GM21529 (cell line): ENCODE data around the gene GAPT.
"Not testable (repeated sequence)": the region's sequence is repeated elsewhere in the genome, so short reads cannot be mapped to it uniquely, and the experiment has no call there.

Source experiments
- ATAC-seq: cut with Tn5 transposase; IDR thresholded peaks from one replicate; pipeline ENCODE4 v1.9.1; 2021; ENCODE audit not compliant: unreplicated experiment

GAPT gene

DNA sequence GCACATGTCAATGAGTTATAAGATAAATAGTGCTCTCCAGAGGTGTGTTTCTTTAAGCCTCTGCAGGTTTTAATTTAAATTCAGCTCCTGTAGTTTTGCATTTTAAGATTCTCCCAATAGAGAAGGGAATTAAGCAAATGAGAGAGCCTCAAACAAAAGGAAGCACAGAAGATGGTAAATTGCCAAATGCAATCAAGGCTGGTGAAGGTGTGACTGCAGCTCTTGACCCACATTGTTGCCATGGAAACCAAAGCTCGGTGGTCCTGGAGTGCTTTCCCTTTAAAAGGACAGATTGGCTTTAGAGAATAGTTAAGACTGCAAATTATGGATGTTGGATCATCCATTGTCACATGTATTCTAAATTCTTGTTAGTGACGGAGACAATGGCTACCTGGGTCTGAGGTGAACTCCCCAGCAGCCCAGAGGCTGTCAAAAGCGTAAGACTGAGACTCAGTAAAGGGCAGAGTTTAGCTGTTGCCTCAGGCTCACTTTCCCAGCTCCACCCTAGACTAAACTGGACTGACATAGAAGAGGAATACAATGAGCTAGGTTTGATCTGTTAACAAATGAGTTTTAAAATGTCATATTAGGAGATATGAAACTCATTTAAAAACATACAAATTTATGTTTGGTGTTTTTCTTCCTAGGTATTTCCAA lies 12.3 kb downstream of the GAPT start:
- ATAC-seq, result no peak

DNA sequence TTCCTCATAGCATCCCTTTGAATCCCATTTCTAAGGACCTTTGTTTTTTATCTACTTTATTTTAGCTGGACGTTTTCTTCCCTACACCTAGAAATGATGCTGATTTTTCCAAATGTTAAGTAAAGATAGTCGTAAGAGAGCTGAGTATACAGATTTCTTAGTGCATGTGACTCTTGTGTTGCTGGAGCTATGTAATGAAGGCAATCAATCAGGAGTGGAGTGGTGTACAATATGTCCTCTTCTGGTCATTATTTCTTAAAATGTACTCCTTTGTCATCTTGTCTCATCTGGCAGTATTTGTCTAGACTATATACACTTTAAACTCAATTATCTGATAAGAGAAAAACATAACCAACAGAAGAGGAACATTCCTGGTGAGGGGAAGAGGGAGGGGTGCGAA lies 13.5 kb downstream of the GAPT start:
- no peak for ATAC-seq

DNA sequence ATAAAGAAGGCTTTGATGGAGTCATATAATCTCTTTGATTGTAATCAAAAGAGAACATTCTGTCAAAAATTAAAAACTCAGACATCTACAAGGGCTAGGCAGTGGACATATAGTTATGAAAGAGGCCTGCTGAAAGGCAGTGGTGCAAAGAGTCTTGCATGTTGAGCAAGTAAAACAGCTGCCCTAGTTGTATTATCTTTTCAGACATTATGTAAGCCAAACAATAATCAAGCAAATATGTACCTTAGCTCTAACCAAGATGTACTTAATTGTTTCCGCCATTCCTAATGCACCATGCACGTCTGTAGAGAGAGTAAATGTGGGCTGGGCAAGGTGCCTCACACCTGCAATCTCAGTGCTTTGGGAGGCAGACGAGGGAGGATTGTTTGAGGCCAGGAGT lies 14.3 kb downstream of the GAPT start:
- no peak for ATAC-seq

DNA sequence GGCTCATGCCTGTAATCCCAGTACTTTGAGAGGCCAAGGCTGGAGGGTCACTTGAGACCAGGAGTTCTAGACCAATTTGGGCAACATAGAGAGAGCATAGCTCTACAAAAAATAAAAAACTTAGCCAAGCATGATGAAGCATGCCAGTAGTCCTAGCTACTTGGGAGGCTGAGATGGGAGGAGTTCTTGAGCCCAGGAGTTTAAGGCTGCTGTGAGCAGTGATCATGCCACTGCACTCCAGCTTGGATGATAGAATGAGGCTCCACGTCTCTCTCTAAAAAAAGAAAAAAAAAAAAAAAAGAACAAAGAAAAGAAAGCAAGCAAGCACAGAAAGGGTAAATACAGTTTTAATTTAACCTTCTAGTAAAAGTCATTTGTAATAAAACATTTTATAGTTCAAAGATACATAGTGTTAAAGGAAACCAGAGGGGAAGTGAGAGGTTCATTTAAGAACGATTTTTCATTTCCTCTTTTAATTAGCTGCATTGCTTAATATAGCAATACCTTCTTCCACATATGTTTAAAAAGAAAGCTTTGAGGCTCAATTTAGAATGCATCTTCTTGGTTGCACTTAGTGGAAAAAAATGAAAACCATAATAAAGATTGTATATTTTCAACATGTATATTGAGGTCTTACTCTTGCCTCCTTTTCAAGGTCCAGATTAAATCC lies 14.9 kb downstream of the GAPT start:
- peak; percentile 84 for ATAC-seq

DNA sequence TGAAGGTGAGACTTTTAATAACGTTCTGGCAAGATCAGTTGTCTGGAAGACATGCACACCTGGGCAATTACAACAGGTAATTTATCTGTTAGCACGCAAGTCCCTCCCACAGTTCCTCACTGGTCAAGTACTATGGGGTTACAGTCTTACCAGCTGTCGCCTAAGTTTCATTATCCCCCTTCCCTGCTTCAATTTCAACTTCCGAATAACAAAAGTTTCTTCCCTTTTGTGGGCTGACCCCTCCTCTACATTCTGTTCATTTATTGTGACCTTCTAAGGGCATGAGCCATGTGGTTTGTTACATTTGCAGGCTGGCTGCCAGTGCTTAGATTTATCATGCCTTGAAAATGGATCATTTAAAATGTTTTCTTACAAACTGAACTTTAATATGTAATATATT lies 16.5 kb downstream of the GAPT start:
- ATAC-seq, result no peak

DNA sequence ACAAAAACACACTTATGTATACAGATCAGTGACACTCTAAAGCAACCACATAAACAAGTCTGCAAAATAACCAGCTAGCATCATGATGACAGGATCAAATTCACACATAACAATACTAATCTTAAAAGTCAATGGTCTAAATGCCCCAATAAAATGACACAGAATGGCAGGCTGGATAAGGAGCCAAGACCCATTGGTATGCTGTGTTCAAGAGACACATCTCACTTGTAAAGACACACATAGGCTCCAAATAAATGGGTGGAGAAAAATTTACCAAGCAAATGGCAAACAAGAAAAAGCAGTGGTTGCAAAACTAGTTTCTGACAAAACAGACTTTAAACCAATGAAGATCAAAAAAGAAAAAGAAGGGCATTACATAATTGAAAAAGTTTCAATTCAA lies 26.0 kb downstream of the GAPT start:
- no peak for ATAC-seq

DNA sequence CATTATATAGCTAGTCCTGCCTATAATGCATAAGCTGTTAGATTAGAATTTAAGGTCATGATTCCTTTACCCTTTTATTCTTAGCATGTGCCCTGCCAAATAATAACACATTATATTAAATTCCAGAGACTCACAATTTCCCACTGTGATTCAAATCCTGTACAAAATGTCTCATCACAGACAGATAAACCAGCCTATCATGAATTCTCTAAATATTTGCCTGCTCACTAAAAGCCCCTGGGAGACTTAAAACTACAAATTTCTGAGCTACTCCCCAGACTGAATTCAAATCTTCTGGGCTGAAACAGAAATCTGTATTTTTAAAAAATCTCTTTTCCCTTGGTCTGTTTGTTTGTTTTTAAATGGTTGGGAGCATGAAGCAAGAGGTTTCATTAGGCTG lies 32.7 kb downstream of the GAPT start:
- ATAC-seq, result no peak

DNA sequence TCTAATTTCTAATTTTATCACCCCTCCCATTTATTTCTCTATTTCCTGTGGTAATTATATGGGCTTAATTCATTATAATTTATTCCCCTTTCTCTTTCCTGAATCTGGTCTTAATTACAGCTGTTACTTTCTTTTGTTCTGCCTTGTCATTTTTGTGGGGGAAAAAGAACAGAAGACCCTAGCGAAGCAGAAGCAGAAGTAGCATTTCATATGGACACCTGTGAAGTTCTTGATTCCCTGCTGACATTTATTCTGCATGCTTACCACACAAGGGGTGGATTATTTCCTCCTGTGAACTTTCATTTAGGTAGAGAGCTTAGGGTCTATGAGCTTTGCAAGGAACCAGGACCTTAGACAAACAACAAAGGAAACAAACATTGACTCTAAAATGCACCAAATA lies 33.3 kb downstream of the GAPT start:
- no peak for ATAC-seq

DNA sequence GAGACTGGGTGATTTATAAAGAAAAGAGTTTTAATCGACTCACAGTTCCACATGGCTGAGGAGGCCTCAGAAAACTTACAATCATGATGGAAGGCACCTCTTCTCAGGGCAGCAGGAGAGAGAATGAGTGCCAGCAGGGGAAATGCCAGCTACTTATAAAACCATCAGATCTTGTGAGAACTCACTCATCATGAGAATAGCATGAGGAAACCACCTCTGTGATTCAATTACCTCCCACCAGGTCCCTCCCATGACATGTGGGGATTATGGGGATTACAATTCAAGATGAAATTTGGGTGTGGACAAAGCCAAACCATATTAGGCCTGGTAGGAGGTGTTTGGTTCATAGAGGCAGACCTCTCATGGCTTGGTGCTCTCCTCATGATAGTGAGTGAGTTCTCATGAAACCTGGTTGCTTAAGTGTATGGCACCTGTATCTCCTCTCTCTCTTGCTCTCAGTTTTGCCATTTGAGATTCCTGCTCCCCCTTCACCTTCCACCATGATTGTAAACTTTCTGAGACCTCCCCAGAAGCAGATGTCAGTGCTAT lies 39.8 kb downstream of the GAPT start:
- ATAC-seq, result no peak

DNA sequence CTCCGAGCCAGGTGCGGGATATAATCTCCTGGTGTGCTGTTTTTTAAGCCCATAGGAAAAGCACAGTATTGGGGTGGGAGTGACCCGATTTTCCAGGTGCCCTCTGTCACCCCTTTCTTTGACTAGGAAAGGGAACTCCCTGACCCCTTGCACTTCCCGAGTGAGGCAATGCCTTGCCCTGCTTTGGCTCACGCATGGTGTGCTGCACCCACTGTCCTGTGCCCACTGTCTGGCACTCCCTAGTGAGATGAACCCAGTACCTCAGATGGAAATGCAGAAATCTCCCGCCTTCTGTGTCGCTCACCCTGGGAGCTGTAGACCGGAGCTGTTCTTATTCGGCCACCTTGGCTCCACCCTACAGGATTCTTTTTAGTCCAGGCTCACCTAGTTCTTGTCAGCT lies 50.7 kb downstream of the GAPT start:
- ATAC-seq, result not testable (repeated sequence)

DNA sequence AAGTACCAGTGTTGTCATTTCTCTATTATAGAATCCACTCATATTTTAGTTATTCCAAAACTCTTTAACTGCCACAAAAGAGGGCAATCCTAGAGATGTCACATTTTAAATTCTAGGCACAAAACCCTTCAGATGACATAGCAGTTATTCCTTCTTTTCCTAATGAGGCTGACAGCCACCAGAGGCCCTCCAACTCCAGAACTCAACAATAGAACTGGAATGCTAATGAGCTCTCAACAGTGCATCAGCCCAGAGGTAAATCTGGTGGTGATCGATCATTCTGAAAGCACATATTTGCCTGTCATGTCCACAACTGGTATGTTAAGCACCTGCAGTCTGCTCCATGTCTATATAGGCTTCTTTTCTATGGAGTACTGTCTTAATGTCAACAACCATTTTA lies 51.5 kb downstream of the GAPT start:
- ATAC-seq, result no peak

DNA sequence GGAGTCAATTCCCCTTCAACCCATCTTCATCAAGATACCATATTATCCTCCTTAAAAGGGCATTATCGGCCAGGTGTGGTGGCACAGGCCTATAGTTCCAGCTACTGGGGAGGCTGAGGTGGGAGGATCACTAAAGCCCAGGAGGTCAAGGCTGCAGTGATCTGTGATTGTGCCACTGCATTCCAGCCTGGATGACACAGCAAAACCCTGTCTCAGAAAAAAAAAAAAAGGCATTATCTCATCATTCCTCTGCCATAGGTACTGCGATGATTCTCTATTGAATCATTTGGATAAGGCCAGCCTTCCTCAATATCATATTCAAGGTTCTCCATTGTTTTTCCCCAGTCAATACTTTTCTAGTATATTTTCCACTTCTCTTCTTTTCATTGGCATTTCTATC lies 52.5 kb downstream of the GAPT start:
- ATAC-seq, result no peak

DNA sequence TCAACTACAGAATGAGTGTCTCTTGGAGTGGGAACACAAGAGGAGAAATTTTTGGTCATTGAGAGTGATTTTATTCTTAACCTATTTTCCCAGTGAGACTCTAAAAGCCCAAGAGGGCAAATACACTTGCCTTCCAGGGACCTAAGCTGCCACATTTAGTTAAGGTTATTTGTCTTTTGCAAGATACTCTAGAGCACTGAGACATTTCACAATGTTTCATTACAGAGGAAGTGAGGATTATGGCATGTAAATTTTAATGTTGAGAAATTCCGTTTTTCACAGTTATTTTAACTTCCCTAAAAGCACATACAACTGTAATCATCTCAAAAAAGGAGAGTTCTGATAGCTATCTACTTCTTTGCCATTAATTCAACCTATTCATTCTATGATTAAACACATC lies 53.0 kb downstream of the GAPT start:
- ATAC-seq, result no peak

DNA sequence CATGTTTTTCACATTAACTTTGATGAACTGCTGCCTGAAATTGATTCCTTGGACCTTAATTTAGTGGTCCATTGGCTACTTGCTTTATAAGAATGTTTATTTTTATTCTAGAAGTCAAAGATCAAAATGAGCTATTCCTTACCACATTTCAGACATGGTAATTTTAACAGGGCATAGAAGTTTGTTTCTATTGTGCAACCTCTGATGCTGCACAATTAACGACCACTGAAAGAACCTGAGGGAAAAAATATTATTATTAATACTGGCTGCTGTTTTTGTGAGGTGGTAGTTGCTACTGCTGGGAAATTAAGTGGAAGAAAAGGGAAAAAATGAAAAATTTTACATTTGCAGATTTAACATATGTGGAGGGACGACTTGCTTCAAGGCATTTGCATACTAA lies 53.7 kb downstream of the GAPT start:
- no peak for ATAC-seq

DNA sequence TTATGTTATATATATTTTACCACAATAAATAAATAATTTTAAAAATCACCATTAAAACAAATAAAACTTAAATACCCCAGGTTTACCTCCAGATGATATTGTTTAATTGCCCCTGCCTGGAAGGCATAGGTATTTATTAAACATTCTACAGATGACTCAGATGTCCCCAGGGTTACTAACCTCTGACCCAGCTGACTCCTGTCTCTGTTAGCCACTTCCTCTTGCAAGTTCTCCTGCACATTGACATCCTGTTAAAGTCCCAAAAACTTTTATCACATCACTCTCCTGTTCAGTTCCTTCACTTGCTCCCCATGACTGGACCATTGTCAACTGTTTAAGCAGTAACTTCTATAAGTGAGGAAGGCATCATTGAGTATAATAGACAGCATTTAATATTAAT lies 54.7 kb downstream of the GAPT start:
- ATAC-seq, result peak; percentile 94
